HG02678 (cell line): ENCODE data around the gene DYSF.
"Not testable (repeated sequence)": the region's sequence is repeated elsewhere in the genome, so short reads cannot be mapped to it uniquely, and the experiment has no call there.

ENCODE experiments used
- ATAC-seq: cut with Tn5 transposase; IDR thresholded peaks from one replicate; pipeline ENCODE4 v1.9.1; 2021; ENCODE audit warnings: mild to moderate bottlenecking, moderate library complexity; ENCODE audit not compliant: unreplicated experiment

The DYSF gene

GRCh38 chr2:71453404-71454220 is at the start of gene DYSF:
Gene DYSF, plus strand, starts transcription at chr2:71453561.
- no peak for ATAC-seq

- ATAC-seq, result no peak
Measured at GRCh38 chr2:71409611-71410010, 43.8 kb upstream of the DYSF start.

GRCh38 chr2:71410696-71411095 is 42.7 kb upstream of the DYSF start:
- ATAC-seq, result no peak

GRCh38 chr2:71416866-71417265 is 36.5 kb upstream of the DYSF start:
- ATAC-seq, result not testable (repeated sequence)

GRCh38 chr2:71417300-71418202 is 35.8 kb upstream of the DYSF start:
- no peak for ATAC-seq

GRCh38 chr2:71419145-71419544 is 34.2 kb upstream of the DYSF start:
- no peak for ATAC-seq

- no peak for ATAC-seq
Measured at GRCh38 chr2:71419976-71420375, 33.4 kb upstream of the DYSF start.

- ATAC-seq, result no peak
Measured at GRCh38 chr2:71422786-71423185, 30.6 kb upstream of the DYSF start.

- no peak for ATAC-seq
Measured at GRCh38 chr2:71423817-71424420, 29.4 kb upstream of the DYSF start.

GRCh38 chr2:71426721-71427120 is 26.6 kb upstream of the DYSF start:
- ATAC-seq, result no peak

- ATAC-seq, result no peak
Measured at GRCh38 chr2:71428472-71429383, 24.6 kb upstream of the DYSF start.

GRCh38 chr2:71445142-71445541 is 8.2 kb upstream of the DYSF start:
- ATAC-seq, result not testable (repeated sequence)

GRCh38 chr2:71446505-71446904 is 6.9 kb upstream of the DYSF start:
- no peak for ATAC-seq

GRCh38 chr2:71449343-71449742 is 4.0 kb upstream of the DYSF start:
- no peak for ATAC-seq

GRCh38 chr2:71451705-71452104 is 1.7 kb upstream of the DYSF start:
- no peak for ATAC-seq

GRCh38 chr2:71452565-71452964 is 796 bp upstream of the DYSF start:
- ATAC-seq, result no peak

- no peak for ATAC-seq
Measured at GRCh38 chr2:71454221-71455010, 1.1 kb downstream of the DYSF start.

GRCh38 chr2:71455011-71455740 is 1.8 kb downstream of the DYSF start:
- no peak for ATAC-seq
